GM10248 (cell line): ENCODE results near the gene MYO3A.

Experiments
- CTCF ChIA-PET: fragments of 300-600 bp; sonication (Branson Sonifier 250); formaldehyde crosslinking; extraction: SDS; loops from one replicate; lab custom pipeline; 2021; ENCODE audit warnings: antibody characterized with exemption; lab: Yijun Ruan, JAX
- POLR2A ChIA-PET: fragments of 350-650 bp; sonication (Branson Sonifier 250); formaldehyde crosslinking; extraction: SDS; loops from one replicate; lab custom pipeline; 2020; ENCODE audit warnings: antibody characterized with exemption; lab: Yijun Ruan, JAX
- DNase-seq: peaks from one replicate; pipeline ENCODE4 v3.0.0; 2012; ENCODE audit errors: extremely low spot score
- CTCF ChIP-seq: IDR thresholded peaks from 2 replicates; pipeline ENCODE4 v1.5.1; 2012; ENCODE audit warnings: mild to moderate bottlenecking, low read depth; ENCODE audit errors: extremely low read depth, missing control alignments, control extremely low read depth

MYO3A gene

GRCh38 chr10:26024303-26024702 is 90.3 kb downstream of the MYO3A start:
- ChIA-PET CTCF (no interaction called here), POLR2A (no interaction called here)
- TF ChIP-seq CTCF, result no peak
- DNase-seq, result no peak

GRCh38 chr10:26025523-26025922 is 91.5 kb downstream of the MYO3A start:
- no peak for TF ChIP-seq CTCF
- ChIA-PET POLR2A (no interaction called here), CTCF (no interaction called here)
- no peak for DNase-seq

DNA sequence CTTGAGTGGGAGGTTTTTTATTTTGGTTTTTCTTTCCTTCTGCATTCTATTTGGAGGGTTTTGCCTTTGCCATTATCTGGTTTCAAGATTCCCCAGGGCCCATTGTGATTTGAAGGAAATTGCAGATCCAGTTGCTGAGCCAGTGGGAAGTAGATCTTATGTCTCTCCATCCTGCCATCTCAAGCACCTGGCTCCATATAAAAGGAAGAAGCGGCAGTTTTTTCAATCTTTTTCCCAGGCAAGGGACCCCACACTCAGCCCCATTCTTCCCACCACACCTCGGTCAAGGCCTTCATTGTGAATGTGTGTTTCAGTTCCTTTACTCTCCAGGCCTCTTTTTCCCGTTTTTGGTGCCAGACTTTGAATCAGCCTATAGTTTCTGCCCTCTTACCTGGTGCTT is 95.8 kb downstream of the MYO3A start:
- POLR2A ChIA-PET, result no interaction called here
- CTCF ChIA-PET, result no interaction called here
- no peak for DNase-seq
- no peak for TF ChIP-seq CTCF

DNA sequence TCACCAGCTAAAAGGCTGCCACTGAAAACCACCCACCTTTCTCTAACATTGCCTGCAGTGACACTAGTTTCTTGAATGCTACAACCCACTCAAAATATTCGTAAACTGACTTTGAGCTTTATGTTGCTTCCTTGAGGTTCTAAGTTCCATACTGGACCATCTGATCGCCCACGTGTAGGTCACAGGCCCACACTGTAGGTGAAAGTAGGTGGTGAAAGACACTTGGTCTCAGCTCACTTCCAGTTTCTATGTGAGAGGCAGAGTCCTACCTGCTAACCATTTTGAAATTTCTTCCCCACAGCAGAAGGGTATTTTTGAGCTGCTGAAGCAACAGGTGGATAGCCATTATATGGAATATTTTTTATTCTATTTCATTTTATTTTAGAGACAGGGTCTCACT is 97.3 kb downstream of the MYO3A start:
- DNase-seq, result peak; percentile 9
- no peak for TF ChIP-seq CTCF
- ChIA-PET POLR2A (no interaction called here), CTCF (interaction anchor here (1.0 kb wide), 1 partner anchor 12 kb away, joined by 3 read pairs; no protein-coding TSS in a partner anchor)

GRCh38 chr10:26043469-26043868 is 109.4 kb downstream of the MYO3A start:
- ChIA-PET POLR2A (no interaction called here), CTCF (interaction anchor here (1.6 kb wide), 1 partner anchor 12 kb away, joined by 3 read pairs; no protein-coding TSS in a partner anchor)
- DNase-seq, result no peak
- no peak for TF ChIP-seq CTCF

- POLR2A ChIA-PET, result no interaction called here
- DNase-seq, result no peak
- CTCF ChIA-PET, result interaction anchor here (0.9 to 1.6 kb wide), 3 partner anchors 9 to 14 kb away, joined by 3 to 4 read pairs (median 3); no protein-coding TSS in a partner anchor
Measured at GRCh38 chr10:26044141-26044749, 110.2 kb downstream of the MYO3A start.

More at GRCh38 chr10:26044141-26044749, 110.2 kb downstream of the MYO3A start:
- TF ChIP-seq CTCF, result no peak
